Neural cell (in vitro differentiated cells): ENCODE results near the gene SLC29A1. TPM values are rescaled to one million over a fixed set of nuclear protein-coding genes. Genes with fewer than 3 reads are reported as not detected.
A peak's percentile ranks its signal among the peaks of the same experiment; 100 is the strongest.

Experiments
- H2AFZ ChIP-seq: fragments of 200-600, 300-800 bp; sonication (generic), shearing (Covaris generic); 2 replicates; pipeline ENCODE4 v1.6.0; 2014; ENCODE audit warnings: low read depth, mild to moderate bottlenecking, antibody characterized with exemption, low read length, moderate library complexity
- H3F3A ChIP-seq: fragments of 200-600 bp; shearing (Covaris generic); 2 replicates; pipeline ENCODE4 v1.6.1; 2016; ENCODE audit warnings: mild to moderate bottlenecking, moderate library complexity, mixed read lengths, antibody characterized with exemption, low read length; ENCODE audit not compliant: insufficient read depth, poor library complexity, severe bottlenecking
- H3K27ac ChIP-seq: fragments of 200-600, 300-800 bp; sonication (generic), shearing (Covaris generic); 2 replicates; pipeline ENCODE4 v1.5.1; 2014; ENCODE audit warnings: mild to moderate bottlenecking, low read length, moderate library complexity
- H3K27me3 ChIP-seq: fragments of 300-800, 200-600 bp; sonication (generic), shearing (Covaris generic); 2 replicates; pipeline ENCODE4 v1.6.0; 2014; ENCODE audit warnings: mild to moderate bottlenecking, low read depth, low read length, moderate library complexity; ENCODE audit not compliant: insufficient read depth
- H3K36me3 ChIP-seq: fragments of 300-800, 200-600 bp; sonication (generic), shearing (Covaris generic); 2 replicates; pipeline ENCODE4 v1.5.1; 2014; ENCODE audit warnings: mild to moderate bottlenecking, antibody characterized with exemption, low read length, moderate library complexity; ENCODE audit not compliant: insufficient read depth
- H3K4me2 ChIP-seq: fragments of 300-800, 200-600 bp; sonication (generic), shearing (Covaris generic); 2 replicates; pipeline ENCODE4 v1.6.0; 2014; ENCODE audit warnings: mild to moderate bottlenecking, low read length
- H3K4me3 ChIP-seq: fragments of 300-800, 200-600 bp; sonication (generic), shearing (Covaris generic); 2 replicates; pipeline ENCODE4 v1.5.1; 2014; ENCODE audit warnings: mild to moderate bottlenecking, low read length, moderate library complexity
- H3K79me2 ChIP-seq: fragments of 200-600 bp; shearing (Covaris generic); replicated peaks from 2 replicates; pipeline ENCODE4 v1.6.0; 2014; ENCODE audit warnings: mild to moderate bottlenecking, low read length, moderate library complexity; ENCODE audit not compliant: insufficient read depth
- H3K9ac ChIP-seq: fragments of 300-800, 200-600 bp; sonication (generic), shearing (Covaris generic); 2 replicates; pipeline ENCODE4 v1.6.1; 2016; ENCODE audit warnings: mild to moderate bottlenecking, low read length, mixed read lengths
- H3K9me2 ChIP-seq: fragments of 200-600 bp; shearing (Covaris generic); 2 replicates; pipeline ENCODE4 v1.6.1; 2016; ENCODE audit warnings: mild to moderate bottlenecking, low read length, mixed read lengths; ENCODE audit not compliant: insufficient read depth
- H3K9me3 ChIP-seq: fragments of 200-600, 300-800 bp; sonication (generic), shearing (Covaris generic); 2 replicates; pipeline ENCODE4 v1.6.1; 2016; ENCODE audit warnings: mild to moderate bottlenecking, mixed run types, low read length, moderate library complexity, mixed read lengths
- H4K20me1 ChIP-seq: fragments of 200-600 bp; shearing (Covaris generic); 2 replicates; pipeline ENCODE4 v1.6.1; 2016; ENCODE audit warnings: mild to moderate bottlenecking, mixed run types; ENCODE audit not compliant: insufficient read depth
- CTCF ChIP-seq: fragments of 450-650 bp; IDR thresholded peaks from 2 replicates; pipeline ENCODE4 v1.5.1; 2014; ENCODE audit warnings: antibody characterized with exemption, mild to moderate bottlenecking, moderate library complexity; ENCODE audit not compliant: poor library complexity, severe bottlenecking
- EP300 ChIP-seq: fragments of 450-650 bp; conservative IDR thresholded peaks from 2 replicates; pipeline ENCODE4 v1.6.1; 2014; ENCODE audit warnings: antibody characterized with exemption, mild to moderate bottlenecking, moderate library complexity; ENCODE audit not compliant: poor library complexity, severe bottlenecking
- EZH2 ChIP-seq: fragments of 200-600, 300-800 bp; shearing (Covaris generic), sonication (generic); IDR thresholded peaks from 2 replicates; pipeline ENCODE4 v1.6.1; 2014; ENCODE audit warnings: antibody characterized with exemption, low read length, borderline replicate concordance, mild to moderate bottlenecking; ENCODE audit not compliant: insufficient read depth, poor library complexity, severe bottlenecking
- MXI1 ChIP-seq: fragments of 450-650 bp; conservative IDR thresholded peaks from 2 replicates; pipeline ENCODE4 v1.6.1; 2014; ENCODE audit warnings: antibody characterized with exemption, mild to moderate bottlenecking; ENCODE audit not compliant: poor library complexity, severe bottlenecking
- POLR2AphosphoS5 ChIP-seq: IDR thresholded peaks from 2 replicates; pipeline ENCODE4 v1.6.1; 2012
- RAD21 ChIP-seq: fragments of 450-650 bp; conservative IDR thresholded peaks from 2 replicates; pipeline ENCODE4 v1.6.1; 2014; ENCODE audit warnings: antibody characterized with exemption, mild to moderate bottlenecking, moderate library complexity
- SMC3 ChIP-seq: fragments of 450-650 bp; conservative IDR thresholded peaks from 2 replicates; pipeline ENCODE4 v1.6.1; 2014; ENCODE audit warnings: antibody characterized with exemption, mild to moderate bottlenecking, moderate library complexity; ENCODE audit not compliant: poor library complexity
- TAF1 ChIP-seq: IDR thresholded peaks from 2 replicates; pipeline ENCODE4 v1.6.1; 2012; ENCODE audit warnings: low read depth
- polyA plus RNA-seq: library from polyadenylated mRNA; depleted of rRNA; stranded (reverse); fragments of >200 nt; gene quantifications from 2 replicates; pipeline ENCODE4 v1.2.3, GENCODE V29; 2014
- TF ChIP-seq, protein P1 (sequence below): IDR thresholded peaks from 2 replicates; pipeline ENCODE4 v1.6.1; 2012; ENCODE audit warnings: borderline replicate concordance

SLC29A1 gene
- polyA plus RNA-seq, 1 donor from 2014 or later, result 18.9 TPM

DNA sequence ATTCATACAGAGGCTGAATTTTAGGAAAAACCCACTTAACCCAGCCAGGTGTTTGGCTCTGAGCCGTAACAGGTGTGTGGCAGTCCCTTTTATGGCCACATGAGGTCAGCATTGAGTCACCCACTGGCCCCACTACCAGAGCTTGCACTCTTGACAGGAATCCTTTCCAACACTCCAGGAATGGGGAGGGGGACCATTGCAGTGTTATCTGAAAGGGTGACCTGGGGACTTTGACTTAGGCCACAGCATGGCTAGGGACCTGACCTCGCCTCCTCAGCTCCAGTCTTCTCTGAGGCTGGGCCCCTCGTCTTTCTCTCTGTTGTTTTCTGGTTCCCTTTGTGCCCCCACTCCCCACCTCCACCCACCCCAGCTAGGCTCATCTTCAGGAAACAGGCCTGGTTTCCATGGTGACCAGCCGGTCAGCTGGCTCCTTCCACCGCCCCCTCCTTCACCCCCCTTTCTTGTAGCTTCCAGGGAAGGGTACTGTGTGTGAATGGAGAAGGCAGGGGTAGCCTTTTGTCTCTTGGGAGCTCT, 44.8 kb downstream of the SLC29A1 start:
- Histone ChIP-seq H3K27ac (peak overlapping the region; percentile 88), H3K9me3 (no peaks in the 10 kb centered on the region), H3F3A (no peaks in the 10 kb centered on the region), H2AFZ (peak overlapping the region; percentile 30), H3K4me3 (peak overlapping the region; percentile 37), H4K20me1 (peaks cover 4% of the 10 kb centered on the region), H3K79me2 (peaks cover 29% of the 10 kb centered on the region), H3K36me3 (peaks cover 3% of the 10 kb centered on the region), H3K9ac (peak overlapping the region; percentile 85), H3K27me3 (no peaks in the 10 kb centered on the region), H3K4me2 (peak overlapping the region; percentile 50), H3K9me2 (no peaks in the 10 kb centered on the region)
- TF ChIP-seq TAF1, result no peak
- TF ChIP-seq MXI1, result peak; percentile 16
- TF ChIP-seq, protein P1, sequence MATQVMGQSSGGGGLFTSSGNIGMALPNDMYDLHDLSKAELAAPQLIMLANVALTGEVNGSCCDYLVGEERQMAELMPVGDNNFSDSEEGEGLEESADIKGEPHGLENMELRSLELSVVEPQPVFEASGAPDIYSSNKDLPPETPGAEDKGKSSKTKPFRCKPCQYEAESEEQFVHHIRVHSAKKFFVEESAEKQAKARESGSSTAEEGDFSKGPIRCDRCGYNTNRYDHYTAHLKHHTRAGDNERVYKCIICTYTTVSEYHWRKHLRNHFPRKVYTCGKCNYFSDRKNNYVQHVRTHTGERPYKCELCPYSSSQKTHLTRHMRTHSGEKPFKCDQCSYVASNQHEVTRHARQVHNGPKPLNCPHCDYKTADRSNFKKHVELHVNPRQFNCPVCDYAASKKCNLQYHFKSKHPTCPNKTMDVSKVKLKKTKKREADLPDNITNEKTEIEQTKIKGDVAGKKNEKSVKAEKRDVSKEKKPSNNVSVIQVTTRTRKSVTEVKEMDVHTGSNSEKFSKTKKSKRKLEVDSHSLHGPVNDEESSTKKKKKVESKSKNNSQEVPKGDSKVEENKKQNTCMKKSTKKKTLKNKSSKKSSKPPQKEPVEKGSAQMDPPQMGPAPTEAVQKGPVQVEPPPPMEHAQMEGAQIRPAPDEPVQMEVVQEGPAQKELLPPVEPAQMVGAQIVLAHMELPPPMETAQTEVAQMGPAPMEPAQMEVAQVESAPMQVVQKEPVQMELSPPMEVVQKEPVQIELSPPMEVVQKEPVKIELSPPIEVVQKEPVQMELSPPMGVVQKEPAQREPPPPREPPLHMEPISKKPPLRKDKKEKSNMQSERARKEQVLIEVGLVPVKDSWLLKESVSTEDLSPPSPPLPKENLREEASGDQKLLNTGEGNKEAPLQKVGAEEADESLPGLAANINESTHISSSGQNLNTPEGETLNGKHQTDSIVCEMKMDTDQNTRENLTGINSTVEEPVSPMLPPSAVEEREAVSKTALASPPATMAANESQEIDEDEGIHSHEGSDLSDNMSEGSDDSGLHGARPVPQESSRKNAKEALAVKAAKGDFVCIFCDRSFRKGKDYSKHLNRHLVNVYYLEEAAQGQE, result peak; percentile 65
- TF ChIP-seq SMC3, result peak; percentile 98
- TF ChIP-seq RAD21, result peak; percentile 97
- TF ChIP-seq EZH2, result no peak
- peak; percentile 63 for TF ChIP-seq POLR2AphosphoS5
- no peak for TF ChIP-seq EP300
- peak; percentile 97 for TF ChIP-seq CTCF

GRCh38 chr6:44269178-44269920, 46.0 kb downstream of the SLC29A1 start:
- peak overlapping the region; percentile 85 for H3K9ac ChIP-seq

More at GRCh38 chr6:44269178-44269920, 46.0 kb downstream of the SLC29A1 start:
- Histone ChIP-seq H3K9me3 (no peaks in the 10 kb centered on the region), H3K4me3 (peak overlapping the region; percentile 67), H3F3A (no peaks in the 10 kb centered on the region), H3K79me2 (peaks cover 19% of the 10 kb centered on the region), H2AFZ (peak overlapping the region; percentile 66), H3K27ac (peak overlapping the region; percentile 88), H3K36me3 (peaks cover 6% of the 10 kb centered on the region), H3K9me2 (no peaks in the 10 kb centered on the region), H3K4me2 (peak overlapping the region; percentile 98), H4K20me1 (peaks cover 3% of the 10 kb centered on the region), H3K27me3 (no peaks in the 10 kb centered on the region)
- no peak for TF ChIP-seq POLR2AphosphoS5
- no peak for TF ChIP-seq MXI1
- TF ChIP-seq CTCF, result no peak
- no peak for TF ChIP-seq EP300
- no peak for TF ChIP-seq TAF1
- no peak for TF ChIP-seq SMC3
- TF ChIP-seq, protein P1, result no peak
- no peak for TF ChIP-seq EZH2
- TF ChIP-seq RAD21, result no peak
